Midbrain (tissue), 1 donor: ENCODE data around the gene FKBP4.
A peak's percentile ranks its signal among the peaks of the same experiment; 100 is the strongest.
"Not testable (repeated sequence)": the region's sequence is repeated elsewhere in the genome, so short reads cannot be mapped to it uniquely, and the experiment has no call there.

ENCODE experiments used
- DNase-seq: peaks from one replicate; lab custom pipeline; 2025; lab: John Stamatoyannopoulos, UW

FKBP4 gene, protein sequence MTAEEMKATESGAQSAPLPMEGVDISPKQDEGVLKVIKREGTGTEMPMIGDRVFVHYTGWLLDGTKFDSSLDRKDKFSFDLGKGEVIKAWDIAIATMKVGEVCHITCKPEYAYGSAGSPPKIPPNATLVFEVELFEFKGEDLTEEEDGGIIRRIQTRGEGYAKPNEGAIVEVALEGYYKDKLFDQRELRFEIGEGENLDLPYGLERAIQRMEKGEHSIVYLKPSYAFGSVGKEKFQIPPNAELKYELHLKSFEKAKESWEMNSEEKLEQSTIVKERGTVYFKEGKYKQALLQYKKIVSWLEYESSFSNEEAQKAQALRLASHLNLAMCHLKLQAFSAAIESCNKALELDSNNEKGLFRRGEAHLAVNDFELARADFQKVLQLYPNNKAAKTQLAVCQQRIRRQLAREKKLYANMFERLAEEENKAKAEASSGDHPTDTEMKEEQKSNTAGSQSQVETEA

GRCh38 chr12:2794736-2795289 is at the start of gene FKBP4:
Gene FKBP4, plus strand, starts transcription at chr12:2794970. Its CDS starts 170 bp downstream, at chr12:2795140.
- peak; percentile 94 for DNase-seq

DNA sequence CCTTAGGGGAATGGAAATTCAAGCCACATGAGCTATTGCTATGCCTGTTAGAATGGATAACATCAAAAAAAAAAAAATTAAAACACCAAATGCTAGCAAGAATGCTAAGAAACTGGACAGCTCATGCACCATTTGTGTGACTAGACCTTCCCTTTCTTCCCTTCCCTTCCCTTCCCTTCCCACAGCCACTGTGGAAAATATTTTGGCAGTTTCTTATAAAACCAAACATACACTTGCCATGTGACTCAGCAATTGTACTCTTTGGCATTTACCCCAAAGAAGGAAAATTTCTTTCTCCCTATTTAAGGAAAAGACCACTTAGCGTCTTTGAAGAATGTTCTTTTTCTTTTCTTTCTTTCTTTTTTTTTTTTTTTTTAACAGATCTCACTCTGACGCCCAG is 49.1 kb upstream of the FKBP4 start:
- no peak for DNase-seq

DNA sequence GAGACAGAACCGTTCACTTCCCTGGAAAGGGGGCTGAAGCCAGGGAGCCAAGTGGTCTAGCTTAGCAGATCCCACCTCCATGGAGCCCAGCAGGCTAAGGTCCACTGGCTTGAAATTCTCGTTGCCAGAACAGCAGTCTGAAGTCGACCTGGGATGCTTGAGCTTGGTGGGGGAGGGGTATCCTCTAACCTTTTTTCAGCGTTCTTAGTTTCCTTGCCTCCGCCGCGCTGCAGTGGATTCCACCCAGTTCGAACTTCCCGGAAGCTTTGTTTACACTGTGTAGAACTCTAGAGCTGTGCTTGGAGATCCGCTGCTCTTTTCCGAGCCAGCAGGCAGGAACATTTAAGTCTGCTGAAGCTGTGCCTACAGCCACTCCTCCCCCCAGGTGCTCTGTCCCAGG is 45.2 kb upstream of the FKBP4 start:
- no peak for DNase-seq

DNA sequence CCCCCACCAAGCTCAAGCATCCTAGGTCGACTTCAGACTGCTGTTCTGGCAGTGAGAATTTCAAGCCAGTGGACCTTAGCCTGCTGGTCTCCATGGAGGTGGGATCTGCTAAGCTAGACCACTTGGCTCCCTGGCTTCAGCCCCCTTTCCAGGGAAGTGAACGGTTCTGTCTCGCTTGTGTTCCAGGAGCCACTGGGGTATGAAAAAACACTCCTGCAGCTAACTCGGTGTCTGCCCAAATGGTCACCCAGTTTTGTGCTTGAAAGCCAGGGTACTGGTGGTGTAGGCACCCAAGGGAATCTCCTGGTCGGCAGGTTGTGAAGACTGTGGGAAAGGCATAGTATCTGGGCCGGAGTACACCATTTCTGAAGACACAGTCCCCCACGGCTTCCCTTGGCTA is 44.6 kb upstream of the FKBP4 start:
- no peak for DNase-seq

DNA sequence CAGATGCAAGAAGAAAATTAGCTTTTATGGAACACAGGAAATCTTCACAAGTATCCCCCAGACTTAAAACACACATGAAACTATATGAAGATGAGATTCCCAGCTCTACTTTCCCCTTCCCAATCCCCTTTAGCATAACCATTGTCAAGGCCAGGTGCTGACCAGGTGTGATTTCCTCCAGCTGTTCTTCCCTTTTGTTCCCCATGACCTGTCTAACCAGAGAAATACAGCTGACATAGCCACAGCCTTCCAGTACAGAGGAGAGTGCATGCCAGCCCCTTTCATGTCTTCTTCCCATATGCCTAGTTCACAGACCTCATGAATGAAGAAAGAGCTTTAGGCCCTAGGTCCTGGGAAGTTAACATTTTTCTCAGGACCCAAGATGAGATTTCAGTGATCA is 43.5 kb upstream of the FKBP4 start:
- no peak for DNase-seq

GRCh38 chr12:2751686-2752085 is 43.1 kb upstream of the FKBP4 start:
- no peak for DNase-seq

- peak; percentile 80 for DNase-seq
Observed at GRCh38 chr12:2752676-2753371, 41.9 kb upstream of the FKBP4 start.

- DNase-seq = no peak
Observed at GRCh38 chr12:2753536-2753935, 41.2 kb upstream of the FKBP4 start.

GRCh38 chr12:2754208-2754607 is 40.6 kb upstream of the FKBP4 start:
- DNase-seq = no peak

GRCh38 chr12:2756756-2757155 is 38.0 kb upstream of the FKBP4 start:
- no peak for DNase-seq

DNA sequence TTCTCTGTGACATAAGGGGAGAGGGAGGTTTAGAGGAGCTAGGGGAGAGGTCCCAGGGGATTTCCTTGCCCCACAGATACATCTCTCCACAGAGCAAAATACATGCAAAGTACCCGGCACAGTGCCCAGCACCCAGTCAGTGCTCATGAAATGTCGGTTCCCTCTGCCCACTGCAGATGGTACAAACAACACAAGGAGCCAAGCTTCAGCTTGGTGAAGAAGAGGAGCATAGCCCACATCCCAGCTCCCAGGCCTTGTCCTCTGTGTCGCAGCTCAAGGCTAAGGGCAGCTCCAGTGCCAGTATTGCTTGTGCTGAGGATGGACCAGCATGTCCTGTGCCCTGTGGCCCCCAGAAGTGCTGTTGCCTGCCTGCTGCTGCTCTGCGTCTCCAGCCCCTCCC is 35.0 kb upstream of the FKBP4 start:
- no peak for DNase-seq

DNA sequence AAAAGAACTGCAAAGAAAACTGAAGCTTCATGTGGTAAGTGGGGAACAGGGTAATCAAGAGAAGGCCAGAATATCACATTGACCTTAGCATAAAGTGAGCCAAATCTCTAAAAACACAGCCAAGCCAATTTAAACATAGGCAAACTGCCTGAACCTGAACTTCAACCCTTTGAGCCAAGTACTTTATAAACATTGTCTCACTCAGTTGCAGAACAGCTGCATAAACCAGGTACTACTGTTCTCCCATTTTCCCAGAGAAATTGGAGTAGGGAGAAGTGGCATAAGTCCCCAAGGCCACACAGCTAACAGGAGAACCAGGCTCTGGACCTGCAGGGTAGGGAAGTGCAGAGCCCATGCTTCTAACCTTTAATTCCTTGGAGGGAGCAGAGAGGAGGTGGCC is 30.4 kb upstream of the FKBP4 start:
- DNase-seq = no peak

DNA sequence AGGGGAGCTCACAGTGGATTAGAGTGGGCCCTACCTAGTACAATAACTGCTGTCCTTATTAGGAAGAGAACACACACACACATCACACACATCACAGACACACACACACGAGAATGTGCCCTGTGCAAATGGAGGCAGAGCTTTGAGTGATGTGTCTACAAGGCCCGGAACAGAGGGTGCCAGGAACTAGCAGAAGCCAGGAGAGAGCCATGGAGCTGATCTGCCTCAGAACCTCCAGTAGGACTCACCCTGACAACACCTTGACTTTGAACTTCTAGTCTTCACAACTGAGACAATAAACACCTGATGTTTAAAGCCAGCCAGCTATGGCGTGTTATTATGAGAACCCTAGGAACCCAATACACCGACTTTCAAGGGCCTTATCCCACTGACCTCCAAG is 29.7 kb upstream of the FKBP4 start:
- no peak for DNase-seq

- DNase-seq = no peak
Observed at GRCh38 chr12:2765608-2766007, 29.2 kb upstream of the FKBP4 start.

DNA sequence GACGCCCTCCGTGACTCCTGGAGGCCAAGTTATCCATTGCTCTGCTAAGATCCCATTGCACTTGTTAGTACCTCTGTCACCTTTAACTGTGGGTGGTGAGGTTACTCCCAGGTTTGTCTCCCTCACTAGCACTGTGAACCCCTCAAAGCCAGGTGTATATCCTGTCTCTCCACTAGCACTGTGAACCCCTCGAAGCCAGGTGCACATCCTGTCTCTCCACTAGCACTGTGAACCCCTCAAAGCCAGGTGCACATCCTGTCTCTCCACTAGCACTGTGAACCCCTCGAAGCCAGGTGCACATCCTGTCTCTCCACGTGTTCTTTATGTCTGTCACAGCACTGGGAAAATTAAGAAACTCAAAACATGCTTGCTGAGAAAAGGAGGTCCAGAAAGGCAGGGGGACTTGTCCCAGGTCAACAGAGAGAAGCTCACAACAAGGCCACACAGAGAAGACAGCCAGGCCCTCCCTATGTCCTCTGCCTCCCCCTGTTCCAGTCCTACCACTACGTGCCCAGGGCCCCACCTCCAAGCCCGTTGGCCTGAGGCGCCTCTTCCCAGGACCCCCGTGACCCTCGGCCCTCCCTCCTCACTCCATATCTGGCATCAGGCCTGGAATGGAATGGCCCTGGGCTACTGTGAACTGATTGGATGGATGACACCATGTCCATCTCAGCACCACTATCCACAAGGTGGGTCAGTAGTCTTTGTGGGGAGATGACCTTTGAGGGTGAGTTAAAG is 26.4 kb upstream of the FKBP4 start:
- DNase-seq = no peak

GRCh38 chr12:2769866-2770533 is 24.8 kb upstream of the FKBP4 start:
- DNase-seq = no peak

DNA sequence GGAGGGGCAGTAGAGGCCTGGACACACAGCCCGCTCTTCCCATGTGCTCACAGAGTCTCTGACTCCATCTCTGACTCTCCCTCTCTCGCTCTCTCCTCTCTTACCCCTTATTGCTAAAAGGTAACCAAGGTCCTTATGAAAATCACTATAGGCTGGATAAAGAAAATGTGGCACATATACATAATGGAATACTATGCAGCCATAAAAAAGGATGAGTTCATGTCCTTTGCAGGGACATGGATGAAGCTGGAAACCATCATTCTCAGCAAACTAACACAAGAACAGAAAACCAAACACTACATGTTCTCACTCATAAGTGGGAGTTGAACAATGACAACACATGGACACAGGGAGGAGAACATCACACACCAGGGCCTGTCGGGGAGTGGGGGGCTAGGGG is 24.2 kb upstream of the FKBP4 start:
- not testable (repeated sequence) for DNase-seq

DNA sequence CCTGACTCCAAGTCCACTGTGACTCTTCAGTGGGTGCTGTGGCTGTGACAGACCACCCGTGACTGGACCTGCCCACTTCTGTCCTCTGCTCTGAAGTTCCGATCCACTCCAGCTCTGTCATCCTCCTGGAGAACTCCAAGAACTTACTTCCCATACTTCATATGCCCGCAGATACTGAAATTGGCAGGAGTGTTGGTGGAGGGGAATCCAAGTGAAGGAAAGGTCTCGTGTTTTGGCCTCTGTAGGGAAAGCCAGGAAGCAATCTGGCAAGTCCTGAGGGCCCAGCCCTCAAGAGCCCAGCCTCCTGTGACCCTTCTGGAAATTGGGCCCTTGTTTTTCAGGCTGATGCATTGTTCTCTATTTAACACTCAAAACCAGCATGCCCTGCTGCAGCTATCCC is 22.4 kb upstream of the FKBP4 start:
- DNase-seq = no peak

- no peak for DNase-seq
Observed at GRCh38 chr12:2773199-2773875, 21.4 kb upstream of the FKBP4 start.

GRCh38 chr12:2775431-2775830 is 19.3 kb upstream of the FKBP4 start:
- DNase-seq = no peak

- DNase-seq = no peak
Observed at GRCh38 chr12:2776129-2776806, 18.5 kb upstream of the FKBP4 start.
